Fibroblast of lung (primary cell): ENCODE data around the gene PHF21A. TPM values are rescaled to one million over a fixed set of nuclear protein-coding genes. Genes with fewer than 3 reads are reported as not detected.

ENCODE experiments used
- DNase-seq, 2 donors: peaks; one replicate each; pipeline versions ENCODE4 v3.0.0 to v3.0.0-alpha.2; 2010; ENCODE audit warnings: low read depth in 2 of 2
- H2AFZ ChIP-seq: 2 replicates; pipeline ENCODE4 v1.5.1; 2012; ENCODE audit warnings: low read length, control low read depth, inconsistent platforms
- H3K27ac ChIP-seq: 2 replicates; pipeline ENCODE4 v1.5.1; 2011; ENCODE audit warnings: low read length, control low read depth; ENCODE audit not compliant: insufficient read depth
- H3K27me3 ChIP-seq: 2 replicates; pipeline ENCODE4 v1.5.1; 2011; ENCODE audit warnings: mild to moderate bottlenecking, low read length; ENCODE audit not compliant: control insufficient read depth, insufficient read depth
- H3K36me3 ChIP-seq: 2 replicates; pipeline ENCODE4 v1.5.1; 2011; ENCODE audit warnings: low read length; ENCODE audit not compliant: control insufficient read depth, insufficient read depth
- H3K4me1 ChIP-seq: 2 replicates; pipeline ENCODE4 v1.5.1; 2011; ENCODE audit warnings: low read length; ENCODE audit not compliant: control insufficient read depth, insufficient read depth; ENCODE audit errors: extremely low read depth
- H3K4me2 ChIP-seq: 2 replicates; pipeline ENCODE4 v1.5.1; 2011; ENCODE audit warnings: low read length, control low read depth; ENCODE audit not compliant: insufficient read depth; ENCODE audit errors: extremely low read depth
- H3K4me3 ChIP-seq, 4 experiments: fragments of 200-600 bp in 1 of 4; sonication (generic) in 1 of 4; replicated peaks in 1 of 4; 2 replicates each; pipeline ENCODE4 v1.5.1; 2011 to 2016; ENCODE audit warnings: low read length in 4 of 4, low read depth in 3 of 4, mild to moderate bottlenecking in 3 of 4, control low read depth in 2 of 4, inconsistent platforms in 1 of 4, mixed read lengths in 1 of 4; ENCODE audit not compliant: insufficient read depth in 1 of 4; ENCODE audit errors: control extremely low read depth in 1 of 4
- H3K79me2 ChIP-seq: 2 replicates; pipeline ENCODE4 v1.5.1; 2012; ENCODE audit warnings: mild to moderate bottlenecking, low read length, inconsistent platforms; ENCODE audit not compliant: control insufficient read depth, insufficient read depth
- H3K9ac ChIP-seq: 2 replicates; pipeline ENCODE4 v1.5.1; 2011; ENCODE audit warnings: mild to moderate bottlenecking, low read length, control low read depth; ENCODE audit not compliant: insufficient read depth
- H3K9me3 ChIP-seq: 2 replicates; pipeline ENCODE4 v1.5.1; 2012; ENCODE audit warnings: low read depth, low read length; ENCODE audit not compliant: control insufficient read depth, insufficient read depth
- H4K20me1 ChIP-seq: 2 replicates; pipeline ENCODE4 v1.5.1; 2011; ENCODE audit warnings: low read length; ENCODE audit not compliant: control insufficient read depth, insufficient read depth; ENCODE audit errors: extremely low read depth
- EZH2 ChIP-seq: IDR thresholded peaks from 2 replicates; pipeline ENCODE4 v1.5.1; 2012; ENCODE audit warnings: low read length, control low read depth, mild to moderate bottlenecking; ENCODE audit errors: missing control alignments
- polyA plus RNA-seq, 2 donors: library from polyadenylated mRNA; depleted of rRNA in 1 of 2; stranded (reverse) in 1 of 2; unstranded in 1 of 2; fragments of >200 nt; gene quantifications; 2 replicates each; pipeline ENCODE4 v1.2.1, GENCODE V29; 2011 to 2012; ENCODE audit warnings: missing spikeins in 1 of 2
- total RNA-seq: library from RNA; depleted of rRNA; stranded (reverse); fragments of >200 nt; gene quantifications from 2 replicates; pipeline ENCODE4 v1.2.1, GENCODE V29; 2014
- TF ChIP-seq, protein P1 (sequence below), 2 donors: IDR thresholded peaks in 1 of 2; conservative IDR thresholded peaks in 1 of 2; 1 replicate in 1 of 2; 2 replicates in 1 of 2; pipeline ENCODE4 v1.5.1; 2011 to 2012; ENCODE audit warnings: low read length in 2 of 2, control low read depth in 1 of 2, inconsistent platforms in 1 of 2, low read depth in 1 of 2, mild to moderate bottlenecking in 1 of 2

The PHF21A gene
- total and polyA plus RNA-seq, 2 donors (not counting 1 experiment from before 2014, with no cell fraction given): 18.5 to 21.0 TPM

DNA sequence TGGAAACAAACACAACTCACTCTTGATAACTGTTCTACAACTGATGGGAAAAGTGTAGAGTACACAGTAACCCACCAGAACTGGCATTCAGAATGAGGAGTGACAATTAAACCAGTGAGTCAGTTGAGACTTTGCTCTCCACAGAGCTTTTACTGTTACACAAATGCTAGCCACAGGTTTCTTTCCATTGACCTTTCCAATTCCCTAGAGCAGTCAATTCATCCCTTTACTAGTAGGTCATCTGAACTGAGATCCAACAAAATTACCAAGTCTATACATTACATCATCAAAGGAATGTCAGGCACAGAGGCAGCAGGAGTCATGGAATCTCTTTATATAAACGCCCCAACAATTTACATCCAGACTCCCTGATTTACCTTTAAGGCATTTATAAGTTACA lies 65.9 kb downstream of the PHF21A start:
- H3K4me3 ChIP-seq: no peak overlapping the region
- H3K4me1 ChIP-seq: peaks cover under 1% of the 10 kb centered on the region
- no peaks in the 10 kb centered on the region for H3K9me3 ChIP-seq
- no peaks in the 10 kb centered on the region for H3K36me3 ChIP-seq
- no peak overlapping the region for H2AFZ ChIP-seq
- no peak for TF ChIP-seq EZH2
- TF ChIP-seq, protein P1, sequence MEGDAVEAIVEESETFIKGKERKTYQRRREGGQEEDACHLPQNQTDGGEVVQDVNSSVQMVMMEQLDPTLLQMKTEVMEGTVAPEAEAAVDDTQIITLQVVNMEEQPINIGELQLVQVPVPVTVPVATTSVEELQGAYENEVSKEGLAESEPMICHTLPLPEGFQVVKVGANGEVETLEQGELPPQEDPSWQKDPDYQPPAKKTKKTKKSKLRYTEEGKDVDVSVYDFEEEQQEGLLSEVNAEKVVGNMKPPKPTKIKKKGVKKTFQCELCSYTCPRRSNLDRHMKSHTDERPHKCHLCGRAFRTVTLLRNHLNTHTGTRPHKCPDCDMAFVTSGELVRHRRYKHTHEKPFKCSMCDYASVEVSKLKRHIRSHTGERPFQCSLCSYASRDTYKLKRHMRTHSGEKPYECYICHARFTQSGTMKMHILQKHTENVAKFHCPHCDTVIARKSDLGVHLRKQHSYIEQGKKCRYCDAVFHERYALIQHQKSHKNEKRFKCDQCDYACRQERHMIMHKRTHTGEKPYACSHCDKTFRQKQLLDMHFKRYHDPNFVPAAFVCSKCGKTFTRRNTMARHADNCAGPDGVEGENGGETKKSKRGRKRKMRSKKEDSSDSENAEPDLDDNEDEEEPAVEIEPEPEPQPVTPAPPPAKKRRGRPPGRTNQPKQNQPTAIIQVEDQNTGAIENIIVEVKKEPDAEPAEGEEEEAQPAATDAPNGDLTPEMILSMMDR (conservative IDR thresholded peaks at IDR 0.05 in 1 of 2, IDR thresholded peaks at IDR 0.05 in 1 of 2; ENCODE audit: low read depth in 1 of 2, low read length in 2 of 2): no peak
- H3K79me2 ChIP-seq: no peaks in the 10 kb centered on the region
- no peak overlapping the region for H3K9ac ChIP-seq
- peak; percentile 47 to 76 for DNase-seq
- no peaks in the 10 kb centered on the region for H3K27me3 ChIP-seq
- no peak overlapping the region for H3K27ac ChIP-seq
- no peak overlapping the region for H3K4me2 ChIP-seq
- no peaks in the 10 kb centered on the region for H4K20me1 ChIP-seq

DNA sequence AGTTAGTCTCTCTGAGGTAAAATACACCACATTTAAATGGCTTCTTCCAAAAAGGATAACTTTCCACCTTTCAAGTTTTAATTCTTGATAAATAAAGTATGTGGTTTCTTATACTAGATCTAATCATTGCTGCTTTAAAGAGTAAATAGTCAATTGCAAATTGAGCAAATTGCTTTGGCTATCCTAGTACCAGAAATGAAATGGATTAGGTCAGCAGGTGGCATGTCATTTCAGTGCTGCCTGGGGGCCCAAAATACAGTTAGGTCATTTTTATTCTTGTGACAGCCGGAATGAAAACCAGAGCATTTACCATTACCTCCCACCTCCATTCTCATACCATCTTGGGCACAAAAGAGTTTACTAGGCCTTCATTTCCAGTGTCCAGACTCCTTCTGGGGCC lies 70.2 kb downstream of the PHF21A start:
- Histone ChIP-seq H4K20me1 (no peaks in the 10 kb centered on the region), H3K27ac (no peak overlapping the region), H2AFZ (no peak overlapping the region), H3K4me3 (no peak overlapping the region), H3K4me1 (peaks cover 6% of the 10 kb centered on the region), H3K9me3 (no peaks in the 10 kb centered on the region), H3K36me3 (no peaks in the 10 kb centered on the region), H3K27me3 (no peaks in the 10 kb centered on the region), H3K9ac (no peak overlapping the region), H3K4me2 (no peak overlapping the region), H3K79me2 (no peaks in the 10 kb centered on the region)
- DNase-seq: no peak
- TF ChIP-seq, protein P1 (conservative IDR thresholded peaks at IDR 0.05 in 1 of 2, IDR thresholded peaks at IDR 0.05 in 1 of 2; ENCODE audit: low read depth in 1 of 2, low read length in 2 of 2): no peak
- no peak for TF ChIP-seq EZH2

DNA sequence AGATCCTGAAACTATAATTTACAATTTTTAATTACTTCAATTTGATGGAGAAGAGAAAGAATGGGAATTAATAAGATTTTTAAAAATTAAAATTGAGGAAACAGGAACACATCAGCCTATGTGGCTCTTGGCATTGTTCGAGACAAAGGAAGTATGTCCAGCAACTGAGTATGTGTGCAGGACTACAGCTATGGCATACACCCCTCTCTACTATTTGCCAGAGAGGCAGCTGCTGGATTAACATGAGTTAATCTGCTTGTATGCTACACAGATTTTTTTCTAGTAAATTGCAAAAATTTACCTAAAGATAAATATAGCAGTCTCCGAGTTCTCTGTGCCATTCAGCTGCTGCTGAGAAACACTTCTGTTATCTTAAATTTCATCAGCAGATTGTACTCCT lies 70.6 kb downstream of the PHF21A start:
- Histone ChIP-seq H3K79me2 (no peaks in the 10 kb centered on the region), H3K36me3 (no peaks in the 10 kb centered on the region), H4K20me1 (no peaks in the 10 kb centered on the region), H3K27ac (no peak overlapping the region), H3K4me1 (peaks cover 6% of the 10 kb centered on the region), H2AFZ (no peak overlapping the region), H3K4me3 (no peak overlapping the region), H3K9me3 (no peaks in the 10 kb centered on the region), H3K9ac (no peak overlapping the region), H3K4me2 (no peak overlapping the region), H3K27me3 (no peaks in the 10 kb centered on the region)
- TF ChIP-seq EZH2: no peak
- TF ChIP-seq, protein P1 (conservative IDR thresholded peaks at IDR 0.05 in 1 of 2, IDR thresholded peaks at IDR 0.05 in 1 of 2; ENCODE audit: low read depth in 1 of 2, low read length in 2 of 2): no peak
- DNase-seq: no peak
